Brain microvascular endothelial cell (primary cell): Measurements from ENCODE around the gene C12orf42.

Experiments used
- DNase-seq: peaks from one replicate; pipeline ENCODE4 v3.0.0-alpha.2; 2020
- H3K27ac ChIP-seq: fragments of 250-450 bp; sonication (Bioruptor Pico); 2 replicates; pipeline ENCODE4 v1.5.1; 2020; ENCODE audit warnings: mild to moderate bottlenecking, moderate library complexity
- H3K27me3 ChIP-seq: fragments of 250-450 bp; sonication (Bioruptor Pico); replicated peaks from 2 replicates; pipeline ENCODE4 v1.5.1; 2020; ENCODE audit warnings: mild to moderate bottlenecking
- H3K36me3 ChIP-seq: fragments of 250-450 bp; sonication (Bioruptor Pico); replicated peaks from 2 replicates; pipeline ENCODE4 v1.5.1; 2020; ENCODE audit warnings: mild to moderate bottlenecking
- H3K4me3 ChIP-seq: 2 replicates; pipeline ENCODE4 v1.5.1; 2011; ENCODE audit warnings: low read depth, mild to moderate bottlenecking, control low read depth, low read length, moderate library complexity
- CTCF ChIP-seq: IDR thresholded peaks from 2 replicates; pipeline ENCODE4 v1.5.1; 2011; ENCODE audit warnings: low read depth, mild to moderate bottlenecking, moderate library complexity, low read length, control low read depth, inconsistent platforms; ENCODE audit errors: missing control alignments
- in situ Hi-C: cut with HindIII; loops from 2 replicates; pipeline ENCODE4 v1.10.0; 2017; ENCODE audit warnings: low sequenced_read_pairs, low pct_ligation_motif_present

Gene C12orf42

DNA sequence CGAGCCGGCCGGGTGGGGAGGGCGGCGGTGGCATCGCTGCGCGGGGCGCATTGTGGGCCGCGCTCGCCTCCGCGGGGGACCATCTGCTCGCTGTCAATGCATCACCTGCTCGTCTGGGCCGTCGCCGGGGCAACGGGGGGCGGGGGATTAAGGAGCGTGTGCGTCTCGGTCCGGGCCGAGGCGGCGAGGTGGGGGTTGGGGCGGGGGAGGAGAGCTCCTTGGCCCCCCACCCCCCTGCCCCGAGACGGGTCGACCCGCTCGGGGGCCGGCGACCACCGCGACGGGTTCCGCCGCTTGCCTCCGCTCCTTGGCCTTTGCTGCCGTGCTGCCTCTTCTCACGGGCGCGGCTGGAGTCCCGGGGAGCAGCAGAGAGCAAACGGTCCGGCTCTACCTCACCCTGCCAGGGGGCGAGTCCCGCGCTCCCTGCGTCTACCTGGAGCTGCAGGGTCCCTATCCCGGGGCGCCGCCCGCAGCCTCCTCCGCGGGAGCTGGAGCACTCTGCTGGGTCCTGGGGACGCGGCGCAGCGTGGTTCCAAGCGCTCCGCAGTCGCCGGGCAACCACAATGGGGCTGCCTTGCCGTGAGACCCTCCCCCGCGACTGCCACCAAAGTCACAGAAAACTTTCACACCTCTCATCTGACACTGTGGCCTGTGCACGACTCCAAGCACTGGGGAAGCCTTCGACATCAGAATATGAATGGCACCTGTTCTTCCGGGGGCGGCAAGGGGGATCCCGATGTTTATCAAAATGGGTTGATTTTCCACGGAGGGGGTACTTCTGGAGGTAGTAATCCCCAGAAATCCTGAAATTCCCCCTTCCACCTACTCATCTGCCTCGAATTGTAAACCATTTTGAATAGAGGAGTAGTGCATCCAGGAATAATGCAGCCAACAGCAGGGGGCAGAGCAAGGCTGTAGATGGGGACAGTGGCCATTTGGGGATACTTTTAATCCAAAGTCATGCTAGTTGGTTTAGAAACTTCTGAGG is at the start of gene C12orf42:
Gene C12orf42 (minus strand): TSS at position 500 of the 988 bp plus-strand sequence. CDS start 17,542 bp downstream, outside the sequence.
- peak; percentile 72 for TF ChIP-seq CTCF
- DNase-seq: no peak
- Histone ChIP-seq H3K4me3 (peak within 1 kb of the TSS; percentile 22), H3K36me3 (no peaks in the 10 kb centered on the region), H3K27me3 (peaks cover 7% of the 10 kb centered on the region), H3K27ac (no peak within 1 kb of the TSS)
- in situ Hi-C loops: no loop called here

DNA sequence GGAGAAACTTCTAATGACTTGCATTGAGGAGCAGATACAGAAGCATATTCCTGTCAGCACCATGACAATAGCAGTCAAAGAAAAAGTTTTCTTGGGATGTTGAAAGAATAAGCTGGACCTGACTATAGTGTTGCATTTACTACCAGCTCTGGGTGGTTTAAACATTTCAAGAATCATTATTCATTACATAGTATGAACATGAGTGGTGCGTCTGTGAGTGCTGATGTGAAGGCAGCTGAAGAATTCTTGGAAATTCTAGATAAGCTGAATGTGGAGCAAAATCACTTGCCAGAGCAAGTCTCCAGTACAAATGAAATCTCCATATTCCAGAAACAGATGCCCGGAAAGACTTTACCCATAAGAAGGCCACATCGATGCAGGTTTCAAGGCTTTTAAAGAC is 46.3 kb upstream of the C12orf42 start:
- in situ Hi-C loops: loop anchor here (25.0 kb wide), 1 partner anchor 580 kb away; the partner anchor contains the start of gene ASCL1

GRCh38 chr12:103540319-103540718 is 44.6 kb upstream of the C12orf42 start:
- no peak for TF ChIP-seq CTCF
- Histone ChIP-seq H3K27me3 (no peaks in the 10 kb centered on the region), H3K27ac (no peak overlapping the region), H3K36me3 (no peaks in the 10 kb centered on the region), H3K4me3 (no peak overlapping the region)
- in situ Hi-C loops: loop anchor here (25.0 kb wide), 1 partner anchor 578 kb away; the partner anchor contains the start of gene ASCL1
- DNase-seq: no peak

More for the DNA sequence above, 46.3 kb upstream of the C12orf42 start:
- H3K4me3 ChIP-seq: no peak overlapping the region
- TF ChIP-seq CTCF: no peak
- no peak overlapping the region for H3K27ac ChIP-seq
- H3K27me3 ChIP-seq: no peaks in the 10 kb centered on the region
- H3K36me3 ChIP-seq: no peaks in the 10 kb centered on the region
- DNase-seq: no peak

- Histone ChIP-seq H3K4me3 (no peak overlapping the region), H3K27ac (no peak overlapping the region), H3K27me3 (no peaks in the 10 kb centered on the region), H3K36me3 (no peaks in the 10 kb centered on the region)
- DNase-seq: no peak
- no peak for TF ChIP-seq CTCF
- in situ Hi-C loops: loop anchor here (25.0 kb wide), 1 partner anchor 576 kb away; the partner anchor contains the start of gene ASCL1
Observed at GRCh38 chr12:103538397-103538796, 42.6 kb upstream of the C12orf42 start.

DNA sequence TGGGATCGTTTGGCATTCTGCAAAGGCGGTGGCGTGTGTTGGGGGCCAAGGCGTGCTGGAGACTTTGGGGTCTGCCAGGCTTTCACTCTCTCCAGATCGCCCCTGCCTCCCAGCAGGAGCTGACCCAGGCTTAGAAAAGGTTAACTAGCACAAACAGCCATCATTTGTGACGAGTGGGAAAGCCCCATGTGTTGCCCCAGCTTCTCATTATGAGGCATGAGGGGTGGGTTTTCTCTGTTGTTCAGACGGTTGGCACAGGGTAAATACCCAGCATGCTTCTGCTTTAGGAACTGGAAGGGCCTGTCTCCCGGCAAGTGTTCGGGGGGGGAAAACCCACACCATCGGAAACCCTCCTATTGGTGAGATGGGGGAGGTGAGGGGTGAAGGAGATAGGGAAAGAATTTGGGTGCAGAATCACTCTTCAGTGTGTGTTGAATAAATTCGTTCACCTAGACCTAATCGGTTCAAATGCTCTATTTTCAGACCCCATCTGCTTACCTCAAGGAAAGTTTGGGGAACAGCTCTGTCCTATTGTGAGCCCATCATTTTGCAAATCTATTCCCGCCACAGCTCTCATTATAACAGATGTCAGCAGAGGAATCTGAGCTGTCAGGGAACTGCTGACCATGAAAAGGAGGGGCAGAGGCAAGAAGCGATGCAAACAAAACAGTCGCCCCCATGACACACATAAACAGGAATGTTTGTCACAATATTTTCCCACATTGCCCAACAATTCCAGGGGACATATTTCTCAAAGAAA is 34.7 kb upstream of the C12orf42 start:
- Histone ChIP-seq H3K27ac (no peak overlapping the region), H3K27me3 (no peaks in the 10 kb centered on the region), H3K4me3 (no peak overlapping the region), H3K36me3 (no peaks in the 10 kb centered on the region)
- no peak for TF ChIP-seq CTCF
- no peak for DNase-seq
- in situ Hi-C loops: loop anchor here (25.0 kb wide), 1 partner anchor 568 kb away; the partner anchor contains the start of gene ASCL1
